Measurements from ENCODE around the gene C19orf38. TPM values are rescaled to one million over a fixed set of nuclear protein-coding genes. Genes with fewer than 3 reads are reported as not detected.

Gene C19orf38
- total and polyA plus RNA-seq, 9 of the 15 experiments (the other 6 are each of a cell fraction or from before 2014, with no cell fraction given), result 0.14 to 0.18 TPM; not detected in 7

GRCh38 chr19:10835754-10836478 lies 12.3 kb upstream of the C19orf38 start, which contains the start of gene TMED1 (continued):
- TF ChIP-seq MYC (IDR thresholded peaks at IDR 0.05; ENCODE audit: low read depth, low read length), result no peak; the same call in 1 of the 2 replicates
- no peak for TF ChIP-seq MYC (CRISPR knock-in tag; IDR thresholded peaks at IDR 0.05; ENCODE audit: borderline replicate concordance, low read depth)
- no peak for TF ChIP-seq ZNF146 (CRISPR knock-in tag; IDR thresholded peaks at IDR 0.05; ENCODE audit: unreplicated experiment)
- TF ChIP-seq SIN3A (IDR thresholded peaks at IDR 0.05; ENCODE audit: borderline replicate concordance in 2 of 2, control insufficient read depth in 1 of 2, low read depth in 2 of 2, low read length in 2 of 2), result no peak; a peak in 2 of 4 replicates
- TF ChIP-seq PTRF (tag; IDR thresholded peaks at IDR 0.05), result no peak
- peak; percentile 41; the same call in 1 of the 2 replicates for TF ChIP-seq DEAF1 (CRISPR knock-in tag; IDR thresholded peaks at IDR 0.05)
- no peak for TF ChIP-seq FOXA3 (CRISPR knock-in tag; conservative IDR thresholded peaks at IDR 0.05 in 1 of 2, IDR thresholded peaks at IDR 0.05 in 1 of 2)
- peak; percentile 2; the same call in 1 of the 2 replicates for TF ChIP-seq ZBTB1 (CRISPR knock-in tag; IDR thresholded peaks at IDR 0.05; ENCODE audit: borderline replicate concordance, low read depth)
- peak; percentile 40 for TF ChIP-seq ESRRA (IDR thresholded peaks at IDR 0.05; ENCODE audit: borderline replicate concordance, low read depth)
- TF ChIP-seq RBFOX2 (IDR thresholded peaks at IDR 0.05; ENCODE audit: low read depth, low read length), result peak; percentile 93
- no peak for TF ChIP-seq RBM17 (IDR thresholded peaks at IDR 0.05; ENCODE audit: borderline replicate concordance, low read depth, low read length)
- no peak for TF ChIP-seq ZNF384 (IDR thresholded peaks at IDR 0.05; ENCODE audit: low read depth, low read length)
- no peak for TF ChIP-seq ZBTB5 (IDR thresholded peaks at IDR 0.05)
- TF ChIP-seq HDAC3 (IDR thresholded peaks at IDR 0.05; ENCODE audit: borderline replicate concordance, partially characterized antibody), result no peak
- no peak for TF ChIP-seq ZNF253 (CRISPR knock-in tag; conservative IDR thresholded peaks at IDR 0.05)
- no peak for TF ChIP-seq MAX (CRISPR knock-in tag; IDR thresholded peaks at IDR 0.05)
- peak; percentile 63 for TF ChIP-seq HMGN3 (IDR thresholded peaks at IDR 0.05; ENCODE audit: borderline replicate concordance, extremely low read depth, insufficient read length, low read depth, low read length)
- TF ChIP-seq ZKSCAN1 (IDR thresholded peaks at IDR 0.05; ENCODE audit: low read depth, low read length), result peak; percentile 12; the same call in 1 of the 2 replicates
- TF ChIP-seq ARID1B (IDR thresholded peaks at IDR 0.05), result 0 out of 2 replicates have a peak, but pooled peaks have one; percentile 32
- TF ChIP-seq PKNOX1 (IDR thresholded peaks at IDR 0.05), result peak; percentile 96
- TF ChIP-seq ZNF444 (CRISPR knock-in tag; IDR thresholded peaks at IDR 0.05), result no peak

Measured in K562 (cell line).